ENCODE measurements around the gene GNPDA1.
A peak's percentile ranks its signal among the peaks of the same experiment; 100 is the strongest.

GNPDA1 gene

GRCh38 chr5:141969783-141970771, 42.8 kb downstream of the GNPDA1 start:
- TF ChIP-seq PAX5 (IDR thresholded peaks at IDR 0.05; ENCODE audit: insufficient read depth, low read length, severe bottlenecking): no peak
- TF ChIP-seq POU2F2 (IDR thresholded peaks at IDR 0.05; ENCODE audit: low read depth, low read length): peak; percentile 77
- TF ChIP-seq POLR2AphosphoS5 (IDR thresholded peaks at IDR 0.05; ENCODE audit: low read depth, low read length): no peak
- no peak for TF ChIP-seq POLR2A (IDR thresholded peaks at IDR 0.05; ENCODE audit: low read depth, low read length)
- DNase-seq (ENCODE audit: insufficient read length, low spot score) (peak; percentile 45), FAIRE-seq (peak; percentile 93)

GRCh38 chr5:141968914-141969608, 43.8 kb downstream of the GNPDA1 start, which contains the start of gene RNF14:
Gene RNF14, plus strand, starts transcription at chr5:141969105. Its CDS starts 4,484 bp downstream, at chr5:141973589.
- DNase-seq (ENCODE audit: insufficient read length, low spot score) (peak; percentile 89), FAIRE-seq (peak; percentile 95)
- TF ChIP-seq PAX5 (IDR thresholded peaks at IDR 0.05; ENCODE audit: insufficient read depth, low read length, severe bottlenecking) (peak; percentile 40), POLR2AphosphoS5 (IDR thresholded peaks at IDR 0.05; ENCODE audit: low read depth, low read length) (peak; percentile 79), TAF1 (IDR thresholded peaks at IDR 0.05; ENCODE audit: low read depth, low read length) (peak; percentile 62), POLR2A (IDR thresholded peaks at IDR 0.05; ENCODE audit: low read depth, low read length) (peak; percentile 76; the same call in 1 of the 2 replicates), POU2F2 (IDR thresholded peaks at IDR 0.05; ENCODE audit: low read depth, low read length) (peak; percentile 5; the same call in 1 of the 2 replicates), SPI1 (IDR thresholded peaks at IDR 0.05; ENCODE audit: low read depth, low read length) (no peak; the same call in 1 of the 2 replicates)

GRCh38 chr5:141966963-141967333, 45.9 kb downstream of the GNPDA1 start:
- no peak for DNase-seq (ENCODE audit: insufficient read length, low spot score)
- FAIRE-seq: no peak
- TF ChIP-seq POLR2A (IDR thresholded peaks at IDR 0.05; ENCODE audit: low read depth, low read length) (no peak), PAX5 (IDR thresholded peaks at IDR 0.05; ENCODE audit: insufficient read depth, low read length, severe bottlenecking) (no peak), POU2F2 (IDR thresholded peaks at IDR 0.05; ENCODE audit: low read depth, low read length) (no peak), POLR2AphosphoS5 (IDR thresholded peaks at IDR 0.05; ENCODE audit: low read depth, low read length) (no peak), SPI1 (IDR thresholded peaks at IDR 0.05; ENCODE audit: low read depth, low read length) (no peak), TAF1 (IDR thresholded peaks at IDR 0.05; ENCODE audit: low read depth, low read length) (no peak)

- DNase-seq (ENCODE audit: insufficient read length, low spot score): no peak
- FAIRE-seq: no peak
Measured at GRCh38 chr5:141966275-141966962, 46.4 kb downstream of the GNPDA1 start.

GRCh38 chr5:141965071-141965470, 47.8 kb downstream of the GNPDA1 start:
- FAIRE-seq (no peak), DNase-seq (ENCODE audit: insufficient read length, low spot score) (no peak)
- TF ChIP-seq TAF1 (IDR thresholded peaks at IDR 0.05; ENCODE audit: low read depth, low read length) (no peak), SPI1 (IDR thresholded peaks at IDR 0.05; ENCODE audit: low read depth, low read length) (no peak), POLR2A (IDR thresholded peaks at IDR 0.05; ENCODE audit: low read depth, low read length) (no peak), POU2F2 (IDR thresholded peaks at IDR 0.05; ENCODE audit: low read depth, low read length) (no peak)

More at GRCh38 chr5:141966275-141966962, 46.4 kb downstream of the GNPDA1 start:
- TF ChIP-seq POLR2A (IDR thresholded peaks at IDR 0.05; ENCODE audit: low read depth, low read length) (no peak), SPI1 (IDR thresholded peaks at IDR 0.05; ENCODE audit: low read depth, low read length) (no peak), TAF1 (IDR thresholded peaks at IDR 0.05; ENCODE audit: low read depth, low read length) (no peak), PAX5 (IDR thresholded peaks at IDR 0.05; ENCODE audit: insufficient read depth, low read length, severe bottlenecking) (no peak), POU2F2 (IDR thresholded peaks at IDR 0.05; ENCODE audit: low read depth, low read length) (no peak), POLR2AphosphoS5 (IDR thresholded peaks at IDR 0.05; ENCODE audit: low read depth, low read length) (no peak)

- no peak for DNase-seq (ENCODE audit: insufficient read length, low spot score)
- no peak for FAIRE-seq
- no peak for TF ChIP-seq SPI1 (IDR thresholded peaks at IDR 0.05; ENCODE audit: low read depth, low read length)
- no peak for TF ChIP-seq TAF1 (IDR thresholded peaks at IDR 0.05; ENCODE audit: low read depth, low read length)
- no peak for TF ChIP-seq POU2F2 (IDR thresholded peaks at IDR 0.05; ENCODE audit: low read depth, low read length)
- no peak for TF ChIP-seq PAX5 (IDR thresholded peaks at IDR 0.05; ENCODE audit: insufficient read depth, low read length, severe bottlenecking)
- TF ChIP-seq POLR2A (IDR thresholded peaks at IDR 0.05; ENCODE audit: low read depth, low read length): no peak
- no peak for TF ChIP-seq POLR2AphosphoS5 (IDR thresholded peaks at IDR 0.05; ENCODE audit: low read depth, low read length)
Measured at GRCh38 chr5:141963701-141964100, 49.1 kb downstream of the GNPDA1 start.

- no peak for DNase-seq (ENCODE audit: insufficient read length, low spot score)
- TF ChIP-seq PAX5 (IDR thresholded peaks at IDR 0.05; ENCODE audit: insufficient read depth, low read length, severe bottlenecking) (no peak), TAF1 (IDR thresholded peaks at IDR 0.05; ENCODE audit: low read depth, low read length) (no peak), POU2F2 (IDR thresholded peaks at IDR 0.05; ENCODE audit: low read depth, low read length) (no peak), SPI1 (IDR thresholded peaks at IDR 0.05; ENCODE audit: low read depth, low read length) (no peak), POLR2AphosphoS5 (IDR thresholded peaks at IDR 0.05; ENCODE audit: low read depth, low read length) (no peak), POLR2A (IDR thresholded peaks at IDR 0.05; ENCODE audit: low read depth, low read length) (no peak)
- no peak for FAIRE-seq
Measured at GRCh38 chr5:141961466-141961865, 51.4 kb downstream of the GNPDA1 start.

- TF ChIP-seq SPI1 (IDR thresholded peaks at IDR 0.05; ENCODE audit: low read depth, low read length): peak; percentile 99
- TF ChIP-seq POU2F2 (IDR thresholded peaks at IDR 0.05; ENCODE audit: low read depth, low read length): no peak
- FAIRE-seq: peak; percentile 90
- peak; percentile 75 for DNase-seq (ENCODE audit: insufficient read length, low spot score)
Measured at GRCh38 chr5:141960449-141961323, 52.1 kb downstream of the GNPDA1 start.
